ENCODE data around the gene SNAPC4.
"Not testable (repeated sequence)": the region's sequence is repeated elsewhere in the genome, so short reads cannot be mapped to it uniquely, and the experiment has no call there.

Gene SNAPC4

DNA sequence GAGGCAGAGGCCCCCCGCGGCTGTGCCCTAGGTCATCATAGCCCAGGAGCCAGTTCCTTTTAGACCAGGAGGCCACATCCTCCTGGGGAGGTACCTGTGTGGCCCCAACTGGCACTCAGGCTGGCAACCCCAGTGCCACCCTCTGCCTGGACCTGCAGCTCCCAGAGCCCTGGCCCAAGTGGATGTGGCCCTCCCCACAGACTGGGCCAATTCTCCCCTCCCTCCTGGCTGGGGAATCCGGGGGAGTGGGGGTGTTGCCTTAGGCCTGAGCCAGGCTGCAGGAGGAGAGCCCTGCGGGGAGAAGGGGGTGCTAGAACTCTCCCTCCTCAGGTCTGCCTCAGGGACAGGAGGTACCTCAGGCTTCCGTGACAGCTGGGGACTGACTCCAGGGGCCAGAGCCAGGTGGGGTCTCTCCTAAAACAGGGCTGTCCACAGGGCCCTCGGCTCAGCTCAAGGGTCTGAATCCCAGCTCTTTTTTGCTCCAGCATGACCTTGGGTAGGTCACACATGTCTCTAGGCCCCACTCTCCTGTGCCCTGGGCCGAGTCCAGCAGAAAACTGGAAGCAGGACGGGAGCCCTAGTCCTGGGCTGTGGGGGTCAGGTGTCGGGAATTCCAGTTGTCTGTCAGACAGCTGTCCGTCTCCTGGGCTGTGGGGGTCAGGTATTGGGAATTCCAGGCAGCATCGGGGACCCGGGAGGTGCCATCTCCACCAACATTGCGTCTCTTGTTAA lies 46.0 kb downstream of the SNAPC4 start:
- TF ChIP-seq POLR2A (IDR thresholded peaks at IDR 0.05; ENCODE audit: extremely low read depth, insufficient read length): no peak
- TF ChIP-seq MYC (IDR thresholded peaks at IDR 0.05; ENCODE audit: low read depth, low read length): no peak
- TF ChIP-seq, protein P1, sequence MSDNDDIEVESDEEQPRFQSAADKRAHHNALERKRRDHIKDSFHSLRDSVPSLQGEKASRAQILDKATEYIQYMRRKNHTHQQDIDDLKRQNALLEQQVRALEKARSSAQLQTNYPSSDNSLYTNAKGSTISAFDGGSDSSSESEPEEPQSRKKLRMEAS (IDR thresholded peaks at IDR 0.05; ENCODE audit: low read depth, low read length): no peak
- TF ChIP-seq, protein P2, sequence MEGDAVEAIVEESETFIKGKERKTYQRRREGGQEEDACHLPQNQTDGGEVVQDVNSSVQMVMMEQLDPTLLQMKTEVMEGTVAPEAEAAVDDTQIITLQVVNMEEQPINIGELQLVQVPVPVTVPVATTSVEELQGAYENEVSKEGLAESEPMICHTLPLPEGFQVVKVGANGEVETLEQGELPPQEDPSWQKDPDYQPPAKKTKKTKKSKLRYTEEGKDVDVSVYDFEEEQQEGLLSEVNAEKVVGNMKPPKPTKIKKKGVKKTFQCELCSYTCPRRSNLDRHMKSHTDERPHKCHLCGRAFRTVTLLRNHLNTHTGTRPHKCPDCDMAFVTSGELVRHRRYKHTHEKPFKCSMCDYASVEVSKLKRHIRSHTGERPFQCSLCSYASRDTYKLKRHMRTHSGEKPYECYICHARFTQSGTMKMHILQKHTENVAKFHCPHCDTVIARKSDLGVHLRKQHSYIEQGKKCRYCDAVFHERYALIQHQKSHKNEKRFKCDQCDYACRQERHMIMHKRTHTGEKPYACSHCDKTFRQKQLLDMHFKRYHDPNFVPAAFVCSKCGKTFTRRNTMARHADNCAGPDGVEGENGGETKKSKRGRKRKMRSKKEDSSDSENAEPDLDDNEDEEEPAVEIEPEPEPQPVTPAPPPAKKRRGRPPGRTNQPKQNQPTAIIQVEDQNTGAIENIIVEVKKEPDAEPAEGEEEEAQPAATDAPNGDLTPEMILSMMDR (IDR thresholded peaks at IDR 0.05; ENCODE audit: low read depth, low read length): no peak
- no peak overlapping the region for H3K4me3 ChIP-seq (ENCODE audit: low read depth, low read length)
- DNase-seq (ENCODE audit: low read depth): no peak

DNA sequence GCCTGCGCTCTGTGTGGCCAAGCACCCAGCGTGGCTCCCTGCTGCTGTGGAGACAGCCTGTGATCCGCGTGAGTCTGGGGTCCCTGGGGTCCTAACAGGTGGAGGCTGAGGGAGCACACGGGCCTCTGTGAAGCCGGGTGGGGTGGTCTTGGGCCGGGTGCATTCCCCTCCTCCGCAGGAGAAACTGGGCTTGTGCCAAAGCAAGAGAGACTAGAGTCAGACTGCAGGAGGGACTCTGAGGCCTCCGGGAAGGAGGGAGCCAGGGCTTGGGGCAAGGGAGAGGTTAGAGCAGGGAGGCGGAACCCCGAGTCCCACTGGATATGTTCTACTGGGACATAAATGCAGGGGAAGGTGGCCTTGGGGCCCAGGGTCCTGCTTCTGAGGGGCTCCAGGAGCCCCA lies 46.9 kb downstream of the SNAPC4 start:
- no peak for DNase-seq (ENCODE audit: low read depth)
- no peak overlapping the region for H3K4me3 ChIP-seq (ENCODE audit: low read depth, low read length)
- TF ChIP-seq, protein P2 (IDR thresholded peaks at IDR 0.05; ENCODE audit: low read depth, low read length): no peak
- TF ChIP-seq POLR2A (IDR thresholded peaks at IDR 0.05; ENCODE audit: extremely low read depth, insufficient read length) (no peak), MYC (IDR thresholded peaks at IDR 0.05; ENCODE audit: low read depth, low read length) (no peak)
- TF ChIP-seq, protein P1 (IDR thresholded peaks at IDR 0.05; ENCODE audit: low read depth, low read length): no peak

DNA sequence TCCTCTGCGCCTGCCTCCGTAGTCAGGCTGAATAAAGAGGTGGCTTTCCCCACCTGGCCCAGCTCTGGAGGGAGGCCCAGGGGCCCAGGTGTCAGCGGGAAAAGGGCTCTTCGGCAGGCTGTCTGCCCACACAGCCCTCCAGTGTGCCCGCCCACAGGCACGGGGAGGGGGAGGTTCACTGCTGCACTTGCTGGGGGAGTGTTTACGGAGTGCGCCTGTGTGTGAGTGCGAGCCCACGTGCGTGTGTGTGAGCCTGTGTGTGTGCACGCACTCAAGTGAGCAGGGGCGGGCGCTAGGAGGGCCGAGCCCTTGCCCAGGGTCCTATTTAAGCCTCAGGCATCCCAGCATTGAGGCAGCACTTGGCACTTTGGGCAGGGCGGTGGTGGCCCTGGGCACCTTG lies 47.3 kb downstream of the SNAPC4 start:
- TF ChIP-seq, protein P2 (IDR thresholded peaks at IDR 0.05; ENCODE audit: low read depth, low read length): no peak
- TF ChIP-seq, protein P1 (IDR thresholded peaks at IDR 0.05; ENCODE audit: low read depth, low read length): no peak
- TF ChIP-seq MYC (IDR thresholded peaks at IDR 0.05; ENCODE audit: low read depth, low read length): no peak
- no peak for TF ChIP-seq POLR2A (IDR thresholded peaks at IDR 0.05; ENCODE audit: extremely low read depth, insufficient read length)
- no peak for DNase-seq (ENCODE audit: low read depth)

DNA sequence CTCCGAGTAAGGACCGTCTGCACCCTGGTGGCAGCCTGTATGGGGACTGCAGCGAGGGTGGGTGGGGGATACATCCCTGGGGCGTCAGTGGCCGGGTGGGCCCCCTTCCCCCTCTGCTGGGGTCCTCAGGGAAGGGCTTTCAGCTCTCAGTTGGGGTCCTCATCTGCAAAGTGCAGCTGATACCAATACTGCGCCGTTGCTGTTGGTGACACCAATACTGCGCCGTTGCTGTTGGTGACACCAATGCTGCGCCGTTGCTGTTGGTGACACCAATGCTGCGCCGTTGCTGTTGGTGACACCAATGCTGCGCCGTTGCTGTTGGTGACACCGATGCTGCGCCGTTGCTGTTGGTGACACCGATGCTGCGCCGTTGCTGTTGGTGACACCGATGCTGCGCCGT lies 48.1 kb downstream of the SNAPC4 start:
- not testable (repeated sequence) for DNase-seq (ENCODE audit: low read depth); H3K4me3 ChIP-seq (ENCODE audit: low read depth, low read length)

More for the DNA sequence above, 47.3 kb downstream of the SNAPC4 start:
- no peak overlapping the region for H3K4me3 ChIP-seq (ENCODE audit: low read depth, low read length)

DNA sequence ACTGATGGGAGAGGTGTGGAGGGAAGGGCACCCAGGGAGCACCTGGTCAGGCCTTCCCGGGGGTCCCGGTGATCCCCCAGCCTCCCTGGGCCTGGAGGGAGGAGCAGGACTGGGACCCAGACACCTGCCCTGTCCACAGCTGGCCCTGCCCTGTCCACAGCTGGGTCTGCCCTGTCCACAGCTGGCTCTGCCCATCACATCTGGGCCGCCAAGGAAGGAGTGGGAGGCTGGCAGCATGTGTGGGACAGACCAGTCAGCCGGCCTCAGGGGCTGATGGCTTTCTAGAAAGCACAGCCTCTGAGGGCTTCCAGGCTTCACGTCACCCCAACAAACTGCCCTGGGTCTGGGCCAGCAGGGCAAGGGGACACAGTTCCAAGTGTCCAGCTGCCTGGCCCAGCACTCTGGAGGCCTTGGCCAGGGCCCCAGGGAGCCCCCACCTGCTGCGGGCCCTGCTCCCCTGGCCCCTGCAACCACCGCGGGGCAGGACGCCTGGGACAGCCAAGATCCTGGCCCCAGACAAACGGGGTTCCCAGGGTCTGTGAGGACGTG lies 48.6 kb downstream of the SNAPC4 start:
- TF ChIP-seq POLR2A (IDR thresholded peaks at IDR 0.05; ENCODE audit: extremely low read depth, insufficient read length): no peak
- TF ChIP-seq MYC (IDR thresholded peaks at IDR 0.05; ENCODE audit: low read depth, low read length): no peak
- TF ChIP-seq, protein P1 (IDR thresholded peaks at IDR 0.05; ENCODE audit: low read depth, low read length): no peak
- TF ChIP-seq, protein P2 (IDR thresholded peaks at IDR 0.05; ENCODE audit: low read depth, low read length): no peak
- no peak overlapping the region for H3K4me3 ChIP-seq (ENCODE audit: low read depth, low read length)
- no peak for DNase-seq (ENCODE audit: low read depth)
